Measurements from ENCODE around the gene CACNB1.

- no peak for TF ChIP-seq CTCF (IDR thresholded peaks at IDR 0.05; ENCODE audit: low read depth, low read length)
- no peak for TF ChIP-seq POLR2A (IDR thresholded peaks at IDR 0.05; ENCODE audit: extremely low read depth, insufficient read length)
- TF ChIP-seq MYC (IDR thresholded peaks at IDR 0.05; ENCODE audit: low read depth, low read length), result no peak
- 0 out of 2 replicates have a peak, but pooled peaks have one; percentile 15 for TF ChIP-seq MAX (IDR thresholded peaks at IDR 0.05; ENCODE audit: low read depth, low read length)
Observed at GRCh38 chr17:39208893-39209292, 11.4 kb upstream of the CACNB1 start.

Measured in NB4 (cell line).